ENCODE results near the gene LTV1.

GRCh38 chr6:143882401-143882930, 39.3 kb downstream of the LTV1 start:
- TF ChIP-seq CTCF (IDR thresholded peaks at IDR 0.05) (no peak), POLR2A (IDR thresholded peaks at IDR 0.05) (no peak)
